HL-60 (cell line): ENCODE measurements around the gene MYG1.

ENCODE experiments used
- CTCF ChIP-seq: IDR thresholded peaks from one replicate; pipeline ENCODE4 v1.5.1; 2011; ENCODE audit warnings: low read length, control low read depth, inconsistent platforms; ENCODE audit not compliant: insufficient read depth
- POLR2AphosphoS5 ChIP-seq: IDR thresholded peaks from 2 replicates; pipeline ENCODE4 v1.6.1; 2012; ENCODE audit warnings: low read depth
- REST ChIP-seq: IDR thresholded peaks from 2 replicates; pipeline ENCODE4 v1.6.1; 2012; ENCODE audit warnings: low read depth; ENCODE audit not compliant: insufficient replicate concordance

- no peak for TF ChIP-seq CTCF
- TF ChIP-seq REST: no peak
- TF ChIP-seq POLR2AphosphoS5: no peak
These were observed 28.5 kb downstream of the MYG1 start for GRCh38 chr12:53328043-53328435.
